ENCODE measurements around the gene SMYD3.

Gene SMYD3

DNA sequence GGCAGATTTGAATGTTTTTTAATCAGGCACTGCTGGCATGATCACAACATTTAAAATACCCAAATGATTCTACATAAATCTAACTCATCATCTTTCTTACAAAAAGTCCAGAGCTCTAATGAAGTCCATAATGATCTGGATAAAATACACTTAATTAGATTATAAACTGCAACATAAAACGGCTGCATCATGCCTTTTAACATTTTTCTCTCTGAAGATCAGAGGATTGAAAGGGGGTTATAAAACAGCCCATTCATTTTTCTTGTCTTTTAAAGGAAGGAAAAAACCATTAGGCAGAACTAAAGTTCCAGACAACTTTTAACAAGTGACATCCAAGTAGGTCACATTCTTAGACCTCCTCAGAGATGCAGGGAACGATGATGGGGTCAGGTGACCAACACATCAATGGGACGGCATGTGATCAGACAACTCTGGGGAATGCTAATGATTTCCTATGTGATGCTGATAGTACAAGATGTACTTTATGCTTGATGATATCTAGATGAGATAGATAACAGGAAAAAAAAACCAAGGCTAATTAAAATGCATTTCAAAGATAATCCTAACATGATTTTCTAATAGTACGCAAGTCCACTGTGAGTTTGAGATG is 455.1 kb downstream of the SMYD3 start:
- Histone ChIP-seq H3K36me3 (replicated peaks; ENCODE audit: insufficient read depth, low read length) (no peaks in the 10 kb centered on the region), H3K4me1 (ENCODE audit: low read length) (no peaks in the 10 kb centered on the region), H3K9me2 (replicated peaks; ENCODE audit: insufficient read depth, low read length) (no peaks in the 10 kb centered on the region), H3K4me2 (ENCODE audit: low read depth, low read length) (no peak overlapping the region), H4K20me1 (ENCODE audit: insufficient read depth, low read length) (no peaks in the 10 kb centered on the region), H3K9ac (ENCODE audit: low read length) (no peak overlapping the region), H2AFZ (ENCODE audit: low read length) (no peak overlapping the region), H3F3A (ENCODE audit: insufficient read depth, low read length) (no peaks in the 10 kb centered on the region), H3K9me3 (replicated peaks; ENCODE audit: insufficient read depth, low read length) (no peaks in the 10 kb centered on the region), H3K79me2 (ENCODE audit: low read length) (no peaks in the 10 kb centered on the region), H3K27ac (ENCODE audit: low read length) (no peak overlapping the region), H3K27me3 (replicated peaks; ENCODE audit: insufficient read depth, low read length) (no peaks in the 10 kb centered on the region), H3K4me3 (ENCODE audit: low read length) (no peak overlapping the region)
- DNase-seq, result no peak
- TF ChIP-seq EZH2 (optimal IDR thresholded peaks at IDR 0.05; ENCODE audit: low read depth, low read length), result no peak
- TF ChIP-seq, protein P1, sequence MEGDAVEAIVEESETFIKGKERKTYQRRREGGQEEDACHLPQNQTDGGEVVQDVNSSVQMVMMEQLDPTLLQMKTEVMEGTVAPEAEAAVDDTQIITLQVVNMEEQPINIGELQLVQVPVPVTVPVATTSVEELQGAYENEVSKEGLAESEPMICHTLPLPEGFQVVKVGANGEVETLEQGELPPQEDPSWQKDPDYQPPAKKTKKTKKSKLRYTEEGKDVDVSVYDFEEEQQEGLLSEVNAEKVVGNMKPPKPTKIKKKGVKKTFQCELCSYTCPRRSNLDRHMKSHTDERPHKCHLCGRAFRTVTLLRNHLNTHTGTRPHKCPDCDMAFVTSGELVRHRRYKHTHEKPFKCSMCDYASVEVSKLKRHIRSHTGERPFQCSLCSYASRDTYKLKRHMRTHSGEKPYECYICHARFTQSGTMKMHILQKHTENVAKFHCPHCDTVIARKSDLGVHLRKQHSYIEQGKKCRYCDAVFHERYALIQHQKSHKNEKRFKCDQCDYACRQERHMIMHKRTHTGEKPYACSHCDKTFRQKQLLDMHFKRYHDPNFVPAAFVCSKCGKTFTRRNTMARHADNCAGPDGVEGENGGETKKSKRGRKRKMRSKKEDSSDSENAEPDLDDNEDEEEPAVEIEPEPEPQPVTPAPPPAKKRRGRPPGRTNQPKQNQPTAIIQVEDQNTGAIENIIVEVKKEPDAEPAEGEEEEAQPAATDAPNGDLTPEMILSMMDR (IDR thresholded peaks at IDR 0.05; ENCODE audit: low read length), result no peak
- no peak for TF ChIP-seq EZH2phosphoT487 (IDR thresholded peaks at IDR 0.05; ENCODE audit: low read length)

DNA sequence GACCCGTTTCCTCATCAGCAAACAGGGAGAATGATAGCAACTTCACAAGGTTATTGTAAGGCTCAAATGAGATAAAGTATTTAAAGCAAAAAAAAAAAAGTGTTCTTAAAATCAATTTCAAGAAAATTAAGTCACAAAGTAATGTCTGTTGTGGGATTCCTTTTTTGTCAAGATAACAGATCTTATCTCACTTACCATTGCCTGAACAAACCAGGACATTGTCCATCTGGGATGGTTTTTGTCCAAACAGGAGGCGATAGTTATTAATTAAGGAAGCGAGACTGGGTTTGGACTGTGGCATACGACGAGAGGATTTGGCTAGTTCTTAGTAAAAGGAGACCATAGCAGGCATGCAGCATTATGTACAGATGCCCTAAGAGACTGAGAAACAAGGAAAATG is 458.4 kb downstream of the SMYD3 start:
- no peak overlapping the region for H3K4me2 ChIP-seq (ENCODE audit: low read depth, low read length)
- H3K4me1 ChIP-seq (ENCODE audit: low read length), result no peaks in the 10 kb centered on the region
- H3F3A ChIP-seq (ENCODE audit: insufficient read depth, low read length), result no peaks in the 10 kb centered on the region
- H3K9me2 ChIP-seq (replicated peaks; ENCODE audit: insufficient read depth, low read length), result no peaks in the 10 kb centered on the region
- no peaks in the 10 kb centered on the region for H3K9me3 ChIP-seq (replicated peaks; ENCODE audit: insufficient read depth, low read length)
- H4K20me1 ChIP-seq (ENCODE audit: insufficient read depth, low read length), result no peaks in the 10 kb centered on the region
- no peak overlapping the region for H3K27ac ChIP-seq (ENCODE audit: low read length)
- no peak overlapping the region for H3K9ac ChIP-seq (ENCODE audit: low read length)
- no peaks in the 10 kb centered on the region for H3K36me3 ChIP-seq (replicated peaks; ENCODE audit: insufficient read depth, low read length)
- no peaks in the 10 kb centered on the region for H3K79me2 ChIP-seq (ENCODE audit: low read length)
- DNase-seq, result no peak
- TF ChIP-seq EZH2phosphoT487 (IDR thresholded peaks at IDR 0.05; ENCODE audit: low read length), result no peak
- TF ChIP-seq, protein P1 (IDR thresholded peaks at IDR 0.05; ENCODE audit: low read length), result no peak
- H2AFZ ChIP-seq (ENCODE audit: low read length), result no peak overlapping the region
- H3K27me3 ChIP-seq (replicated peaks; ENCODE audit: insufficient read depth, low read length), result no peaks in the 10 kb centered on the region
- H3K4me3 ChIP-seq (ENCODE audit: low read length), result no peak overlapping the region

DNA sequence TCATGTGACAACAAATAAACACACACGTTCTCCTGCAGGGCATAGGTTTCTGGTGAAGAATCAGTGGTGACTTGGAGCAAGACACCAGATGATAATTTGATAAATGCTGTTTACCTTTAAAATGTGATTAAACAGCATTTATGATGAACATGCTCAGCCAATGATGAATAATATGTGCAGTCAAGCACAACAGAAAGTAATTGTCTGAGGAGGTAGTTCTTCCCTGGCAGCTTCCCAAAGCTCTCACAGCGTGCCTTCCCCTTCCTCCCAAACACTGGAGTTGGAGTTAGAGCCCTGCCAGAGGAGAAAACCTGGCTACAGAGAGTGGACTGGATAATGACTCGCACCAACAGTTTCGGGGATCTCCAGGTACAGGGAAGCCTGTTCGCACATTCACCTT is 463.5 kb downstream of the SMYD3 start:
- Histone ChIP-seq H3K4me1 (ENCODE audit: low read length) (no peaks in the 10 kb centered on the region), H3F3A (ENCODE audit: insufficient read depth, low read length) (no peaks in the 10 kb centered on the region), H3K27me3 (replicated peaks; ENCODE audit: insufficient read depth, low read length) (no peaks in the 10 kb centered on the region), H4K20me1 (ENCODE audit: insufficient read depth, low read length) (no peaks in the 10 kb centered on the region), H3K9me3 (replicated peaks; ENCODE audit: insufficient read depth, low read length) (no peaks in the 10 kb centered on the region), H2AFZ (ENCODE audit: low read length) (no peak overlapping the region), H3K4me3 (ENCODE audit: low read length) (no peak overlapping the region), H3K36me3 (replicated peaks; ENCODE audit: insufficient read depth, low read length) (no peaks in the 10 kb centered on the region), H3K79me2 (ENCODE audit: low read length) (no peaks in the 10 kb centered on the region), H3K9ac (ENCODE audit: low read length) (no peak overlapping the region), H3K9me2 (replicated peaks; ENCODE audit: insufficient read depth, low read length) (no peaks in the 10 kb centered on the region), H3K4me2 (ENCODE audit: low read depth, low read length) (no peak overlapping the region), H3K27ac (ENCODE audit: low read length) (no peak overlapping the region)
- TF ChIP-seq EZH2phosphoT487 (IDR thresholded peaks at IDR 0.05; ENCODE audit: low read length) (no peak), EZH2 (optimal IDR thresholded peaks at IDR 0.05; ENCODE audit: low read depth, low read length) (no peak)
- TF ChIP-seq, protein P1 (IDR thresholded peaks at IDR 0.05; ENCODE audit: low read length), result no peak
- no peak for DNase-seq
